Iris pigment epithelial cell (primary cell): ENCODE results near the gene PTPN4.
A peak's percentile ranks its signal among the peaks of the same experiment; 100 is the strongest.

ENCODE experiments used
- DNase-seq: peaks from one replicate; pipeline ENCODE4 v3.0.0-alpha.2; 2011; ENCODE audit warnings: low read depth

The PTPN4 gene

DNA sequence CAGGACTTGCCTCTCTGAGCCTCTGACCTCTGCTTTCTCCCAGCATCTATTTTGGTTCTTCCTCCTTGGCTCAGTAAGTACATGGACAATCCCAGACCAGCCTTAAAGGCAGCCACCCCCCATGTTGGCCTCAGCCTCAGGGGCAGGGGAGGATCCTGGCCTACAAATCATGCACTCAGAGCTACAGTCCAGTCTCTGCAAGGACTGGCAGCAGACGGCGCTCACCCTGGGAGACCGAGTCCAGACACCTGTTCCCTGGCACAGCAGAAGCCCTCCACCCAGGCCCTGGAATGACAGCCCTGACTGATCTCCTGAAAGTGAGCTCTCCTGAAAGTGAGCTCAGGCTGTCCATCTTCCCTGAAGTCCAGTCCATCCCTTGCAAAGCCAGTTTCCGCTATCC is 25.7 kb upstream of the PTPN4 start:
- DNase-seq: no peak

DNA sequence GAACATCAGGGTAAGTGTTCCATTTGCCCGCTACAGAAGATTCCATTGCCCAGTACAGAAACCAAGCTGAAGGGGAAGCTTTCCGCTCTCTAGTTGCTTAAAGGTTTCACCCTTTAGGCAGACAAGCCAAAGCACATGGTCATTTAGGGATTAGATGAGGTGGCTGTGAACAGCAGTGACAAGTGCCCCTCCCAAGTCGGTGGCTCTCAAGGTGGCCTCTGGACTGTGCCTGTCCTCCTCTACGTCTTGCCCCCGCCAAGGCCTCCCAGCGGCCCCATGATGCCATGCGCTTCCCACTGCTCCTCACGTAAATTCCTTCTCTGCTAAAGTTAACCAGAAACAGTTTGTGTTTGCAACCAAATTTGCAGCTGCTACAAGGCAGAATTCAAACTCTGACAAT is 24.2 kb upstream of the PTPN4 start:
- no peak for DNase-seq

DNA sequence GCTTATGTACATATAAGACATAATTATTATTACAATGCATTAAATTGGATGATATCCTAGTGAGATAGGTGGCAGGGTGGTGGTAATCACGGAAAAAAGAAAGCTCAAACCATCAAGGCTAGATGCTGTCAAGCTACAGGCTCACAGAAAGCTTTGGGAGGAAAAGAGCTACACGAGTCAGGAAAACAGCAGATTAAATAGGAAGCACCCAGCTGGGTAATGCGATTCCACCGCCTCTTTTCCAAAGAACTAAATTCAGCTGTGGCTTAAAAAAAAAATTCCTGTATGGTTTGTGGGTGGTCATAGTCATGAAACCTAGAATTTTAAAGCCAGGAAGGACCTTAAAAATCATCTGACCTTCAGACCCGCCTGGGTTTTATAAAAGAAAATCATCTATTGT is 23.7 kb upstream of the PTPN4 start:
- no peak for DNase-seq

DNA sequence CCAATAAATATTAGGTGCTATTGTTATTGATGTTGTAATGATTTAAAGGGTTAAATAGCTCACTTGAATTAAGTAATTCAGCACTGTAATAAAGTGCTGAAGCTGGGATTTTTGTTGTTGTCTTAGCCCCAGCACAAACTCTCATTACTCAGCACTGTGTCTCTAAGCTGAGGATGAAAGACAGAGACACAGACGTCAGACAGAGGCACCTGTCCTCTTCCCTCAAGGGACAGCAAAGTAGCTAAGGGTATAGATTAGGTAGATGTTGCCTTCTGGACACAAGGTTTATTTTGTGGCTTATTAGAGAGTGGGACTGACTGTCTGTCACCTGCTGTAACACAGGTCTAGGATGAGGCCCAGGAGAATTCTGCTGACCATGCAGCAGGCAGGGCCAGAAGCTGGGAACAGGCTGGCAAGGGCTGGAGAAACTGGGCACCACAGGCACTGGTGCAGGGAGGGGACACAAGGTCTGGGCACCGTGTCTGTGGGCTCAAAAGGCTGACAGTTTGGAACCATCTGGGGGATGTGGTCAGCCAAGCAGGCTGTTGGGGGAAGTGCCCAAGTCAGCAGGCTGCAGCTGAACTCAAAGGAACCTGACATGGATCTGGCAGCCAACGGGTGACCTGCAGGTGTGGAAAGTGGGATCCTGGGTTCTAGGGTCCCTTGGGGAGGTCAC is 20.0 kb upstream of the PTPN4 start:
- no peak for DNase-seq

DNA sequence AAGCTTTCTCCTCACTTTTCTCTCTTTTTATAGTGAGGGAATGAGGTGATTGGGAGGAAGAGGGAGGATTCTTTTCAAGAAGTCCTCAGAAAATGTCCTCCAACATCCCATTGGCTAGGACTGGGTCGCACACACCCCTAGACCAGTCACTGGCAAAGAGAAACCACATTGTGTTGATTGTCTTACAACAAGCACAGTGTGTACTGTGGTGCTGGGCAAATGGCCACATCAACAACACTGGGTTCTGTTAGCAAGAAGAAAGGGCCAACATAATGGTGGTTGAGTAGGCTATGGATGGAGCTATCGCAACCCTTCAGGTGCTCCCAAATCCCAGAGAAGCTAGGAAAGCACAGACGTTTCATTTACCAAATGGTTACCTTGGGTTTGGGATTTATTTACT is 18.7 kb upstream of the PTPN4 start:
- no peak for DNase-seq

DNA sequence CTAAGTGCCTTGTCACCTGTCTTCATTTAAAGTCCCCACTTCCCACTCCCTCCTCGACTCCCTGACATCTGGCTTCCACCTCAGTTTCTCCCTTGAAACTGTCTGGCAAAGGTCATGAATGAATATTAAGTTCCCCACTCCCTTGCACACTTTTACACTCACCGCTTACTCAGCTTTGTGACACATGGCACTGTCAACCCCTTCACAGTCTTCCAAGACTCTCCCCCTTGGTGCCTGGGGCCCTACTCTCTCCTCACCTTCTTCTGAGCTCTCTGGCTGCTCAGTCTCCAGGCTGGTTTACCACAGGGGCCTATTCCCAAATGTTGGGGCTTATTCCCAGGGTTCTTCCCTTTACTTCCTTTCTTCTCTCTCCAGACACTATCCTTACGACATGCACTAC is 17.9 kb upstream of the PTPN4 start:
- no peak for DNase-seq

DNA sequence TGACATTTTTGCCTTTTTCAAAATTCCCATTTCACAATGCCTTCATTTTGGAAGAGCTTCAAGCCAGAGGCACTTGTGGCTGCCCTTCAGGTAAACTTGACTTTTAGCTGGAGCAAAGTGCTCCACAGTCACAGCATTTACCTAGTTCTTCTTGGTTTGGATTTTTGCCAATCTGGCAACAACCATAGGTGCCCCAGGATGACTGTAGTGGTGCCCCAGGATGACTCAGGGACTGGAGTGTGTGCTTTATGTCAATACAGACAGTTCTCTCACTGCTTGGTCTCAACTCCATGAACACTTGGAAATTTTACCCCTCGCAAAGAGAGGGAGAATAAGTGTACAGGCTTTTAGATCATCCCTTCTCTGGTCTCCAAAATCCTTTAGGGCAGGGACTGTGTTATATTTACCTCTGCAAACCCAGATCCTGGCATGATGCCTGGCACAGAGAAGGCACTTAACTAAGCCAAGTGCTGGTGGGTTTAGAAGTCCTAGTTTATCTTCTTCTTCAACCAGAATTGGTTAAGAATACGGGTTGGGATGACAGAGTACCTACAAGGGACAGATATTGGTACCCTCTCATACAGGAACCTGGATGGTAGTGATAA is 15.3 kb upstream of the PTPN4 start:
- peak; percentile 14 for DNase-seq

DNA sequence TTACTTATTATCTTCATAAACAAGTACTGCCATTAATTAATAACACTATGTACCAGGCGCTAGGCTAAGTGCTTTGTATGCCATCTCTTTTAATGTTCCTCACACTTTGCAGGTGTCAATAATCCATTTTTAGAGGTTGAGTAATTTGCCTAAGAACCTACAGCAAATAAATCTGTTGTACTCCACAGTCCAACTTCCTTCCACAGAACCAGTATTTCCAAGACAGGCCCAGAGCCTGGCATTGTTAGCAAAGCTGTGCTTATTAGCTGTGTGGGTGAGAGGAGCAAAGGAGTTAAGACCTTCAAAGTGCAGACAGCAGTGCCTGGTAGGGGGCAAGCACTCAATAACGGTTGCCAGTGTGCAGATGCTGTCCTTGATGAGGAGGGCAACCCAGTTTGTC is 14.2 kb upstream of the PTPN4 start:
- no peak for DNase-seq

DNA sequence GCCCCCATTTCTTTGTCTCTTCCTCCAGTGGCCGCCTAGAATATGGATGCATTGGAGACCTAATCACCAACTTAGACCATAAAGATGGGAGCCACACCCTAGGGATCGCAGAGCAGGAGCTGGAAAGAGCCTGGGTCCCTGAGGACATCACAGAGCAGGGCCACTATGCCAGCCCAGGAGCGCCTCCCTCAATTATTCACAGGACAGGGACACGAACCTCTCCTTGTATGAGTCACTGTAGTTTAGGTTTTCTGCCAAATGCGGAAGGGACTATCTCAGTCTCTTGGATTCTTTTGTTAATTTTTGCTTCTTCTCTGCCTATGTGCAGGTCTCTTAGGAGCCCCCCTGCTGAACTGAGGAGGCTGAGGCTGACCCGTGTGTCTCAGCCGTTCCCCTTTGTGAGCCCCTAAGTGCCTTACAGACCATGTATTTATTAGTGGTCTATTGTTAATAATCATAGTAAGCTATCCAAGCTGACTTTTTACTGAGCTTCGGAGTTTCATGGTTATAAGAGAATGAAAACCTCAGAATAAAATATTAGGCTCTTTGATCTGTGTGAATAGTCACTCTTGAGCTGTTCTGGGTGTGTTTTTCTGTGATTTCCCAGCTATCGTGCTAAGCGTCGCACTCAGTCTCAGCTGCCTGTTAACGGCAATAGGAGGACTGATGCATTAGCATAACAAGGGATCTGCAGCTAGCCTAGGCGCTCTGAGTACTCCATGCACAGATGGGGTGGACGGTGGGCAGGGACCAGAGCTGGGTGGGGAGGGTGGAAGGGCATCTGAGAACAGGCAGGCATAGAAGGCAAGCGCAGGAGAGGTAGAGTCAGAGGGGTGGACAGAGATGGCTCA is 12.7 kb upstream of the PTPN4 start:
- peak; percentile 12 for DNase-seq

DNA sequence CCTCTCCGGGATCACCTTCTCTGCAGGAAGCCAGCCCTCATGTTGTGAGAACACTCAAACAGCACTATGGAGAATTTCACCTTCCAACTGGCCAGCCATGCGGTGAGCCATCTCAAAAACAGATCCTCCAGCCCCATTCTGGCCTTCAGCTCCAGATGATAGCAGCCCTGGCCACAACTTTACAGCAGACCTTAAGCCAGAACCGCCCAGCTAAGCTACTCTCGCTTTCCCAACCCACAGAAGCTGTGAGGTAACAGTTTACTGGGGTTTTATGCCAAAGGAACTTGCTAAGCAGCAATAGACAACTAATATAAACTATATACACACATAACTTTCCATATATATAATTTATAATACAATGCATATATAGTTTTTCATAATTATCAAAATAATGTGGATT is 11.6 kb upstream of the PTPN4 start:
- peak; percentile 69 for DNase-seq

DNA sequence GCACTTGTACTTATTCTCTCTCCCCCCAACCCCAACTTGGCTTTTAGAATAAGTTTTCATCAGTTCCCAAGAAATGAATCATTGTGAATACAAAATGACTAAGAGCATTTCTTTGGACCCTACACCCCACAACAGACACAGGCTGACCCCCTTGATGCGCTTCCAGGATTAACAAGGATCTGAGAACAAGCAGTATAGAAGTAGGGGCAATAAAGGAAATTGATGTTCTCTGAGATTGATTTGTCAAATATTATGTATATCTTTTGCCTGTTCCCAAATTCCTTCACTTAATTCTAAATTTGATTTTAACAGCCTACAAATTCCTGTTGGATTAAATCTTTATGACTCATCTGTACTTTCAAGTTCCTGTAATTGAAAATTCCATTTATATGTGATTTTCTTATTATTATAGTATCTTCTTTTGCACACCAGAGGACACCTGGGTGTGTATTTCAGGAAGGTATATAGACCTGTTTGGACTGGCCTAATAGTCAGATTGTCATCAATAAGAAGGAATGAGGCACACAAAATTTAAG is 10.2 kb upstream of the PTPN4 start:
- peak; percentile 74 for DNase-seq

DNA sequence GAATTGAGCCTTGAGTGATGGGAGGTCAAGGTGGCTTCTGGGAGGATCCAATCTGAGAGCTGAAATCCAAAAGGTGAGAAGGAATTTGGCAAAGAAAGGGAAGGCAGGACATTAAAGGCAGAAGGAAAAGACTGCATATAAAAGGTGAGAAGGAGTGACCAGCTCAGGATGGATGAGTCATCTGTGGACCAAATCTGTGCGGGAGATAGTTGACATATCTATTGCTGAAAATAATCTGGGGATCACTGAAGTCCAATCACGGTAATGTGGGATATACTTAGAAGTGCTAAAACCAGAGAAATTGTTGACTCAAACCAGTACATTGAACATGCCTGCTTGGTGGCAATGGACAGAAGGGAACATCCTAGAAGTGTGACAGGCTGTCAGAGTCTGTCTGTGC is 8.0 kb upstream of the PTPN4 start:
- peak; percentile 28 for DNase-seq

DNA sequence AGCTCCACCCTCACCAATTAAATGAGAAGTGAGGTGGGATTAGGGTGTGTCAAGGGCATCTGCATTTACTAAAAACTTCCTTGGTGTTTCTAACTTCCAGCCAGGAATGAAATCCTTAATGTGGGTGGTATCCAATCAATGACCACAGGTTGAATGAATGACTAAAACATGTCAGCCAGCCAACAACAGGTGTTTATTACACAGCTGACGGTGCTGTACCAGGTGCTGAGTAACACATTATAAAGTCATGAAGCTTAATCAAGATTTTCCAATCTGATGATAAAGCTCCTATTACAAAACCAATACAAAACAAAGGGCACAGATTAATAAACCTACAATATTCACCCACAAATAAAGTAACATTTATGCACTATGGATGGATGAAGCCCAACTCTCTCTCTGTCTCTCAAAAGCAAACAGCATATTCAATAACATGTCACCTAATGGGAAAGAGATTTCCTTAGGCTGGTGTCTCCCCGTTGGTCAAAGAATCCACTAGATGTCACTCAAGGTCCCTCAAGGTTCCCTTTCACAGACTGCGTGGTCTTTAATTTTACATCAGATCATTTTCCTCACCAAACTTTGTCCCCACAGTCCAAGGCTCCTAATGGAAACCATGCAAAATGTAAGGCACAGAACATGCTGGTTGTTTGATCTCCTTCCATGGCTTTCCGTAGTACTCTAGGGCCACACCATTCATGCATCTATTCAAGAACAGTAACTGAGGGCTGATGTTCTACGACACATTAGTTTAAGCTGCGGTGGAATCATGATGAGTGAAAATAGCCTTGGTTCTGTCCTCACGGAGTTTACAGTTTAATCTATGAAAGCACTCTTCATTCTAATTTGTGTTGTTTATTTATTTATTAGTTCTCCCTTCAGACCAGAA is 6.4 kb upstream of the PTPN4 start:
- peak; percentile 53 for DNase-seq

DNA sequence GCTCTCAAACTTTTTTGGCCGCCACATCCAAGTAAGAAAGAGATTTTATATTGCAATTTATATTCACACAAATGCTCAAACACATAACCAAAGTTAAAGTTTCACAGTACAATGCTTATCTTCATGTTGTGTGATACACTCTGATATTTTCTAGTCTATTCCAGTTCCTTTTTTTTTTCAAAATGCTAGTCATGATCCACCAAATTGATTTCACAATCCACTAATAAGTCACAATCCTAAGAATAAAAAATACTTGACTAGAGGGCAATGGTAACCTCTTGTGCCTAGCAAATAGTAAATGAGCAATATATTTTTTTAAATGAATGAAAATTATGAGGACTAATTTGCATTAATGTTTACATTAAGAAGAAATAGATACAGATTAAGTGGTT is 5.8 kb upstream of the PTPN4 start:
- peak; percentile 25 for DNase-seq

DNA sequence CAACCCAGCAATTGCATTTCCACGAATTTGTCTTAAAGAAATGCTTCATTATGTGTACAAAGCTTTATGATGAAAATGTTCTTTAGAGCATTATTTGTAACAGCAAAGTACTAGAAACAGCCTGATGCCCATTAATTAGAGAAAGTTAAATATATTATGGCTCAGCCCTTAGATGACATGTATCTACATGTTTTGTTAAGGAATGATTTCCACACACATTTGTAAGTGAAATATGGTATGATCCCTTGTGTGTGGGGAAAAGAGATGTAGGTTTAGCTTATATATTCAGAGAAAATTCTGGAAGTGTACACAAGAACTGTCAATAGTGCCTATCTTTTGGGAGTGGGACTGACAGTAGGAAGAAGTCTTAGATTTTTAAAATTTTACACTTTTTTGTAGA is 3.8 kb upstream of the PTPN4 start:
- no peak for DNase-seq

DNA sequence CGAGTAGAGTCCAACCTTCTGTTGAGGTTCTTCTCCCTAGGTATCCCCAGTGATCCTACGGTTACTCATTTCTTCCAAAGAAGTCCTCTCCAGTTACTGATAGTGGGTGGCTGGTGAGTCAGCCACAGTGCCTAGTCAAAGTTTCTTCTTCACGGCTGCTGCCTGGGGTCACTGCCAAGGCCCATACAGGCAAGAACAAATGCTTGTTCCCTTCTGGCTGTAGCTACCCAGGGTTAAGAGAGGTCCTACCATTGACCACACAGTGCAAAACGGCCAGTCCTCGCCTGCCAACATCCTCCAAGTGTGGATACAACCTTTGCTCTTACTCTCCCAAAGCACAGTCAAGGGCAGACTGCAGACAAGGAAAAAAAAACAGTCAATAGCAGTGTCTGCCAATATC is 2.9 kb upstream of the PTPN4 start:
- DNase-seq: peak; percentile 88

DNA sequence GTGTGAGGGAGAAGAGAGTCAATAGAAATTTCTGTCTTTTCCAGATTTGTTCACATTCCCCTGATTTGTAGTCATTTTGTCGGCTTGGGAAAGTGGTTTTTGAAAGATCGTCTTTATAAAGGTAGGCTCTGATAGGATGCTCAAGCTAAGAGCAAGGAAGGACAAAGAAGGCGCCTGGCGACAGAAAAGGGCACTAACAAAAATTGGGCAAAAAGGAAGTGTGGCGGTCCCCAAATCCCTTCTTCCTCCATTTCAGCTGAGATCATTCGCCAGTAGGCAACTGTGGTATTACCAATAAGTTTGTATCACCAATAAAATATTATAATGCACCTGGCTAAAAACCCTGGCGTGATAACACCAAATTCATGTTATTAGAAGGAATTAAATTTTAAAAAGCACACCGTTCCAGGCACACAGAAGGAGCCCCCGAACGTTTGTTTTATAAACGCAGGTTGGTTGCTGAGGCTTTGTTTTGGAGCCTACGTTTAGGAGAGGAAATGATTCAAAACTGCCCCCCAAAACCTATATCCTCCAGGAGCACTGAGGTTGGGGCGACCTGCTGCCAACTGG is 756 bp upstream of the PTPN4 start:
- no peak for DNase-seq

DNA sequence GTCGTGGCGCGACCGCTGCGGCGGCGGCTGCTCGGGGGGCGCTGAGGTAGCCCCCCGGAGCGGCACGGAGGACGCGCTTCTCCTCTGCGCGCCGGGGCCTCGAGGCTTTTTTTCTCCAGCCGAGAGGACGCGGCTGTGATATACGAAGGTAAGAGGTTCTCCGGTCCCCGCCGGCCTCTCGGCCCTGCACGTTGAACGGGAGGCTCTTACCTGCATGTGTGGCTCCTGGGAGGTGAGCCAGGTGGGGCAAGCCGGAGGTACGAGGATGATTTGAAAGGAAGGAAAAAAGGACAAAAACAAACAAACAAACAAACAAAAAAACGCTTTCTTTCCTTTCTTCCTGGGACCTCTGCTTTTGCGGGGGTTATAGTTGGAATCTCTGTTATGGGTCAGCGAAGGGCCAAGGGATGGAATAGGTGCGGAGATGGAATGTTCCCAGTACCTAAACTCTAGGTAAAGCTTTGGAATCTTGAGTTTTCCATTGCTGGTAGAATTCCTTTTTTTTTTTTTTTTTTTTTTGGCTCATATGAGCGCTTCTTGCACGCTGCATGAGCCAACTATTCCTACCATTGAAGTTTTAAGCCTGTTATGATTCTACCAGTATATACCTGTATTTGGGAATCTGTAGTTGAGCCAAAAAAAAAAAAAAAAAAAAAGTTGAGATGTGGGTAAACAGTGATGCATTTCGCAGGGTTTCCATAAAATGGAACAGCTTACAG is 674 bp downstream of the PTPN4 start:
- no peak for DNase-seq

DNA sequence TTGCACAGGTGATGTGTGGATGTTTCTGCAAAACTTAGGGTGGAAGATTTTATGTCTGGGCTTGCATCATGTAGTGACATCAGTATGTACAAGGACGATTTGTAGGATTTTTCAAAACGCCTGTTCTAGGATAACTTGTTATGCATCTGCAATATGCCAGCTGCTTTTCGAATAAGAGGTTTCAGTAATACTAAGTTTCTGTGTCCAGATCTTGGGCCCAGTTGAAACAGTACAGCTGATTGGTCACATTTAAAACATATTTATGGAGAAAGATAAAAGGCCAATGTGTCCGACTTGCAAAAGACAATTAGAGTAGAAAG is 1.2 kb downstream of the PTPN4 start:
- peak; percentile 53 for DNase-seq

DNA sequence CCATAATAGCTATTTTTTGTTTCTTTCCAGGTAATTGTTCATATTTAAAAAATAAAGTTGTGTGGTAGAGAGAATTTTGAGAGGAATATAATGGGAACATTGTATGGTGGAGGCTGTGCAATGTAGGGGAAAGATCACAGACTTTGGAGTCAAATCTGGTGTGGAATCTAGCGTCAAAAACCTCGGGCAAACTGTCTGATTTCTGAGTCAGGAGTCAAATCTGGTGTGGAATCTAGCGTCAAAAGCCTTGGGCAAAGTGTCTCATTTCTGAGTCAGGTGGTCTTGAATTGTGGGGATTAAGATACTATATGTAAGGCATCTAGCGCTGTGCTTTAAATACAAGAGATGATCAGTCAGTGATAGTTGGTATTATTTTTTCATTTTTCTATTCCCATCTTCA is 5.1 kb downstream of the PTPN4 start:
- no peak for DNase-seq

DNA sequence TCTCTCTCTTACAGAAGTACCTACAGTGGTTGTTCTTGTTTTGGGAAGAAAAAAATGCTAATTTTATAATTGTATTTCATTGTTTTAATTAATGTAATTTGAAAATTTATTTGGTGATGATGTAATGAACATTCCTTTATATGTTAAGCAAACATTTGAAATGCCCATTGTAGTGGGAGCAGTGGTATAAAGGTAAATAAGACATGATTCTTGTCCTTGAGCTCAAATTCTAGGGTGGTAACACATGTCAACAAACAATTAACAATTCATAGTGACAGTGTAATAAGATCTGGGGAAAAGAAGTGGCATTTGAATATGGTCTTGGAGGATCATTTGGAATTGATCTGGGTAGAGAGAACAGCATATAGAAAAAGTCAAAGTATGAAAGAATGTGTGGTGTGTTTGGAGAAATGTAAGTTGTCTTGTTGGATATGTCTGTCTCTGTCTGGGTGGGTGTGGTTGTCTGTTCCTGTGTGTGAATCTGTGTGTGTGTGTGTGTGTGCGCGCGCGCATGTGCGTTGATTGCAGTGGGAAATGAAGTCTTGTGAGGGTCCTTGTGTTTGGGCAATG is 5.8 kb downstream of the PTPN4 start:
- DNase-seq: no peak
